HG03565 (cell line): Measurements from ENCODE around the gene TRIM69.
"Not testable (repeated sequence)": the region's sequence is repeated elsewhere in the genome, so short reads cannot be mapped to it uniquely, and the experiment has no call there.

Experiments used
- ATAC-seq: cut with Tn5 transposase; IDR thresholded peaks from one replicate; pipeline ENCODE4 v1.9.1; 2021; ENCODE audit warnings: mild to moderate bottlenecking, moderate library complexity; ENCODE audit not compliant: unreplicated experiment

Gene TRIM69

GRCh38 chr15:44738340-44738984 lies 2.1 kb downstream of the TRIM69 start:
- no peak for ATAC-seq

GRCh38 chr15:44739222-44739847 lies 3.0 kb downstream of the TRIM69 start:
- ATAC-seq = not testable (repeated sequence)

- not testable (repeated sequence) for ATAC-seq
These were observed 7.1 kb downstream of the TRIM69 start for GRCh38 chr15:44743454-44743853.

- no peak for ATAC-seq
These were observed 17.0 kb downstream of the TRIM69 start for GRCh38 chr15:44753345-44753744.

GRCh38 chr15:44763187-44763586 lies 26.9 kb downstream of the TRIM69 start:
- no peak for ATAC-seq

GRCh38 chr15:44763848-44764247 lies 27.5 kb downstream of the TRIM69 start:
- no peak for ATAC-seq

- no peak for ATAC-seq
These were observed 28.7 kb downstream of the TRIM69 start for GRCh38 chr15:44765036-44765435.

GRCh38 chr15:44769521-44769920 lies 33.2 kb downstream of the TRIM69 start:
- ATAC-seq = no peak

- not testable (repeated sequence) for ATAC-seq
These were observed 34.4 kb downstream of the TRIM69 start for GRCh38 chr15:44770715-44771114.

- ATAC-seq = no peak
These were observed 39.6 kb downstream of the TRIM69 start for GRCh38 chr15:44775953-44776352.

GRCh38 chr15:44779761-44780160 lies 43.4 kb downstream of the TRIM69 start:
- no peak for ATAC-seq

GRCh38 chr15:44780608-44781007 lies 44.3 kb downstream of the TRIM69 start:
- no peak for ATAC-seq

- no peak for ATAC-seq
These were observed 44.9 kb downstream of the TRIM69 start for GRCh38 chr15:44781128-44781810.

GRCh38 chr15:44782516-44782915 lies 46.2 kb downstream of the TRIM69 start:
- ATAC-seq = no peak

GRCh38 chr15:44784918-44785274 lies 48.6 kb downstream of the TRIM69 start:
- ATAC-seq = not testable (repeated sequence)

- no peak for ATAC-seq
These were observed 52.4 kb downstream of the TRIM69 start for GRCh38 chr15:44788748-44789147.

GRCh38 chr15:44790215-44790614 lies 53.9 kb downstream of the TRIM69 start:
- no peak for ATAC-seq

GRCh38 chr15:44790656-44791055 lies 54.3 kb downstream of the TRIM69 start:
- no peak for ATAC-seq

GRCh38 chr15:44792715-44793114 lies 56.4 kb downstream of the TRIM69 start:
- no peak for ATAC-seq

- no peak for ATAC-seq
These were observed 57.7 kb downstream of the TRIM69 start for GRCh38 chr15:44794072-44794471.

GRCh38 chr15:44796508-44796907 lies 60.2 kb downstream of the TRIM69 start:
- ATAC-seq = no peak

GRCh38 chr15:44798826-44799225 lies 62.5 kb downstream of the TRIM69 start:
- ATAC-seq = no peak
